H9 (cell line): ENCODE measurements around the gene ADGRD1. TPM values are rescaled to one million over a fixed set of nuclear protein-coding genes. Genes with fewer than 3 reads are reported as not detected.
A peak's percentile ranks its signal among the peaks of the same experiment; 100 is the strongest.

Experiments
- DNase-seq: peaks from one replicate; pipeline ENCODE4 v3.0.0-alpha.2; 2017
- H2AFZ ChIP-seq: one replicate; pipeline ENCODE4 v1.6.1; 2013; ENCODE audit warnings: mild to moderate bottlenecking, low read length, control low read depth, moderate library complexity
- H2AK5ac ChIP-seq: 2 replicates; pipeline ENCODE4 v1.6.1; 2013; ENCODE audit warnings: low read length, control low read depth, mixed read lengths; ENCODE audit not compliant: insufficient read length
- H2BK120ac ChIP-seq: one replicate; pipeline ENCODE4 v1.6.1; 2013; ENCODE audit warnings: low read depth, mild to moderate bottlenecking, low read length, control low read depth, inconsistent platforms; ENCODE audit not compliant: poor library complexity, severe bottlenecking
- H2BK12ac ChIP-seq: 2 replicates; pipeline ENCODE4 v1.6.1; 2013; ENCODE audit warnings: low read length, control low read depth, mixed read lengths, low read depth; ENCODE audit not compliant: insufficient read length
- H2BK15ac ChIP-seq: 2 replicates; pipeline ENCODE4 v1.6.1; 2013; ENCODE audit warnings: low read depth, low read length, control low read depth
- H2BK20ac ChIP-seq: one replicate; pipeline ENCODE4 v1.6.1; 2013; ENCODE audit warnings: low read depth, mild to moderate bottlenecking, low read length, control low read depth, inconsistent platforms; ENCODE audit not compliant: poor library complexity, severe bottlenecking
- H2BK5ac ChIP-seq: 2 replicates; pipeline ENCODE4 v1.6.1; 2013; ENCODE audit warnings: low read length, control low read depth, mixed read lengths; ENCODE audit not compliant: insufficient read length
- H3K14ac ChIP-seq: 2 replicates; pipeline ENCODE4 v1.6.1; 2013; ENCODE audit warnings: low read length, control low read depth; ENCODE audit not compliant: insufficient read depth
- H3K18ac ChIP-seq: 2 replicates; pipeline ENCODE4 v1.6.1; 2013; ENCODE audit warnings: low read depth, mild to moderate bottlenecking, mixed read lengths, low read length, control low read depth; ENCODE audit not compliant: insufficient read length
- H3K23ac ChIP-seq: 2 replicates; pipeline ENCODE4 v1.6.1; 2013; ENCODE audit warnings: low read length, control low read depth, mixed read lengths, low read depth; ENCODE audit not compliant: insufficient read length
- H3K23me2 ChIP-seq: 2 replicates; pipeline ENCODE4 v1.6.1; 2013; ENCODE audit warnings: low read depth, mild to moderate bottlenecking, mixed read lengths, low read length, control low read depth; ENCODE audit not compliant: insufficient read length, poor library complexity, severe bottlenecking
- H3K27ac ChIP-seq: 2 replicates; pipeline ENCODE4 v1.5.1; 2013; ENCODE audit warnings: low read length, control low read depth, mixed read lengths, low read depth; ENCODE audit not compliant: insufficient read length
- H3K27me3 ChIP-seq: 2 replicates; pipeline ENCODE4 v1.6.1; 2013; ENCODE audit warnings: low read length, control low read depth, inconsistent platforms; ENCODE audit not compliant: insufficient read depth
- H3K4ac ChIP-seq: 2 replicates; pipeline ENCODE4 v1.6.1; 2013; ENCODE audit warnings: low read depth, mild to moderate bottlenecking, control low read depth, inconsistent platforms, low read length, moderate library complexity
- H3K4me1 ChIP-seq: 2 replicates; pipeline ENCODE4 v1.6.1; 2013; ENCODE audit warnings: low read length, control low read depth, inconsistent platforms; ENCODE audit not compliant: insufficient read depth
- H3K4me2 ChIP-seq: 2 replicates; pipeline ENCODE4 v1.6.1; 2013; ENCODE audit warnings: low read length, control low read depth, mixed read lengths; ENCODE audit not compliant: insufficient read length, insufficient read depth
- H3K56ac ChIP-seq: 2 replicates; pipeline ENCODE4 v1.6.1; 2013; ENCODE audit warnings: low read depth, mild to moderate bottlenecking, mixed read lengths, low read length, control low read depth; ENCODE audit not compliant: insufficient read length
- H3K79me1 ChIP-seq: 2 replicates; pipeline ENCODE4 v1.6.1; 2013; ENCODE audit warnings: low read depth, mild to moderate bottlenecking, moderate library complexity, low read length, control low read depth, inconsistent platforms; ENCODE audit not compliant: insufficient read depth, poor library complexity, severe bottlenecking
- H3K79me2 ChIP-seq: 2 replicates; pipeline ENCODE4 v1.6.1; 2013; ENCODE audit warnings: low read length, control low read depth, inconsistent platforms; ENCODE audit not compliant: insufficient read depth
- H3K9ac ChIP-seq: 2 replicates; pipeline ENCODE4 v1.6.1; 2013; ENCODE audit warnings: low read length, control low read depth, mixed read lengths; ENCODE audit not compliant: insufficient read length; ENCODE audit errors: extremely low read depth
- H3K9me3 ChIP-seq: one replicate; pipeline ENCODE4 v1.6.1; 2013; ENCODE audit warnings: low read depth, low read length, inconsistent platforms; ENCODE audit not compliant: control insufficient read depth
- H3T11ph ChIP-seq: one replicate; pipeline ENCODE4 v1.6.1; 2013; ENCODE audit warnings: mild to moderate bottlenecking, low read length, control low read depth, inconsistent platforms
- H4K20me1 ChIP-seq: one replicate; pipeline ENCODE4 v1.6.1; 2013; ENCODE audit not compliant: control insufficient read depth, insufficient read length, insufficient read depth
- H4K5ac ChIP-seq: 2 replicates; pipeline ENCODE4 v1.6.1; 2013; ENCODE audit warnings: low read depth, mild to moderate bottlenecking, mixed read lengths, low read length, control low read depth; ENCODE audit not compliant: insufficient read length
- H4K8ac ChIP-seq: replicated peaks from 2 replicates; pipeline ENCODE4 v1.6.1; 2013; ENCODE audit warnings: low read length, control low read depth, mixed read lengths, low read depth; ENCODE audit not compliant: insufficient read length
- H4K91ac ChIP-seq: 2 replicates; pipeline ENCODE4 v1.6.1; 2013; ENCODE audit warnings: low read depth, mild to moderate bottlenecking, moderate library complexity, mixed read lengths, low read length, control low read depth; ENCODE audit not compliant: insufficient read length
- H3K27ac Mint-ChIP-seq, 3 experiments: 2 replicates in 2 of 3; 3 replicates in 1 of 3; pipeline ENCODE4 v1.8.0; 2020 to 2021; ENCODE audit warnings: mixed read lengths in 3 of 3, mild to moderate bottlenecking in 1 of 3, moderate library complexity in 1 of 3
- H3K27me3 Mint-ChIP-seq: 2 replicates; pipeline ENCODE4 v1.8.0; 2021; ENCODE audit warnings: low read depth, mild to moderate bottlenecking, moderate library complexity, mixed read lengths
- H3K36me3 Mint-ChIP-seq, 3 experiments: 2 replicates in 2 of 3; 3 replicates in 1 of 3; pipeline ENCODE4 v1.8.0; 2020 to 2021; ENCODE audit warnings: low read depth in 3 of 3, mixed read lengths in 3 of 3; ENCODE audit not compliant: insufficient read depth in 1 of 3
- H3K4me1 Mint-ChIP-seq, 2 experiments: 2 replicates each; pipeline ENCODE4 v1.8.0; 2020; ENCODE audit warnings: mixed read lengths in 2 of 2
- H3K4me3 Mint-ChIP-seq, 2 experiments: 2 replicates in 1 of 2; 3 replicates in 1 of 2; pipeline ENCODE4 v1.8.0; 2020 to 2021; ENCODE audit warnings: mild to moderate bottlenecking in 2 of 2, mixed read lengths in 2 of 2, moderate library complexity in 1 of 2
- H3K9me3 Mint-ChIP-seq, 2 experiments: 2 replicates in 1 of 2; 3 replicates in 1 of 2; pipeline ENCODE4 v1.8.0; 2020; ENCODE audit warnings: mild to moderate bottlenecking in 2 of 2, mixed read lengths in 2 of 2, moderate library complexity in 1 of 2
- CTCF ChIP-seq: fragments of 200-600 bp; sonication (generic); conservative IDR thresholded peaks from 3 replicates; pipeline ENCODE4 v1.8.0; 2021; ENCODE audit warnings: antibody characterized with exemption, mild to moderate bottlenecking
- WGBS: extraction: QIAGEN DNeasy Blood & Tissue Kit; methylation state at CpG from one replicate; pipeline ENCODE4 v1.1.7; 2013; ENCODE audit warnings: missing lambda C conversion rate, low lambda C conversion rate, mixed read lengths; ENCODE audit not compliant: insufficient read length; ENCODE audit errors: extremely low coverage; 5-methylcytosine and 5-hydroxymethylcytosine counted together
- total RNA-seq: library from RNA; stranded (reverse); gene quantifications from 2 replicates; pipeline ENCODE4 v1.2.1, GENCODE V29; 2021

The ADGRD1 gene
- total RNA-seq, 1 experiment from 2014 or later: 0.52 TPM

GRCh38 chr12:131074221-131075083 is 120.7 kb downstream of the ADGRD1 start:
- no peak overlapping the region for H2AFZ ChIP-seq
- Mint-ChIP-seq H3K27me3 (peaks cover 12% of the 10 kb centered on the region), H3K4me1 (0 out of 4 replicates have a peak, but pooled peaks cover 0 to 2% of the 10 kb centered on the region in 2 experiments), H3K9me3 (peaks cover 4 to 10% of the 10 kb centered on the region in 2 experiments; a peak in 3 of 5 replicates), H3K27ac (no peak overlapping the region; a peak in 1 of 7 replicates), H3K36me3 (no peaks in the 10 kb centered on the region; a peak in 2 of 7 replicates), H3K4me3 (no peak overlapping the region)
- no peak overlapping the region for H3K4me2 ChIP-seq
- H3K56ac ChIP-seq: no peak overlapping the region
- H4K91ac ChIP-seq: no peak overlapping the region
- peak; percentile 21 for DNase-seq
- no peak overlapping the region for H2BK15ac ChIP-seq
- no peaks in the 10 kb centered on the region for H4K20me1 ChIP-seq
- no peak overlapping the region for H3K18ac ChIP-seq
- no peak overlapping the region for H4K5ac ChIP-seq
- no CpG with 5 or more reads among the region's 18 CpGs for WGBS
- H2BK12ac ChIP-seq: no peak overlapping the region
- H2AK5ac ChIP-seq: no peak overlapping the region
- no peak overlapping the region for H2BK5ac ChIP-seq
- H3K79me1 ChIP-seq: no peaks in the 10 kb centered on the region
- no peak overlapping the region for H3K9ac ChIP-seq
- H2BK20ac ChIP-seq: no peak overlapping the region
- TF ChIP-seq CTCF: no peak
- H3K9me3 ChIP-seq: no peaks in the 10 kb centered on the region
- H3K23ac ChIP-seq: no peak overlapping the region
- no peak overlapping the region for H2BK120ac ChIP-seq
- H4K8ac ChIP-seq: no peak overlapping the region
- no peaks in the 10 kb centered on the region for H3K27me3 ChIP-seq
- H3K27ac ChIP-seq: no peak overlapping the region
- no peaks in the 10 kb centered on the region for H3K79me2 ChIP-seq
- H3K23me2 ChIP-seq: no peaks in the 10 kb centered on the region
- H3K14ac ChIP-seq: no peak overlapping the region
- H3K4ac ChIP-seq: no peak overlapping the region
- H3K4me1 ChIP-seq: no peaks in the 10 kb centered on the region
- H3T11ph ChIP-seq: no peak overlapping the region
